ENCODE results near the gene MTA3.

Gene MTA3

GRCh38 chr2:42767080-42767898, 198.9 kb downstream of the MTA3 start:
- no peaks in the 10 kb centered on the region for H3K36me3 ChIP-seq (ENCODE audit: control insufficient read depth, insufficient read depth, low read length)
- H3K4me3 ChIP-seq (ENCODE audit: low read length), result no peak overlapping the region
- no peak overlapping the region for H3K9ac ChIP-seq (ENCODE audit: low read length)
- H3K27me3 ChIP-seq (ENCODE audit: control insufficient read depth, insufficient read depth, low read length), result no peaks in the 10 kb centered on the region
- H3K27ac ChIP-seq (ENCODE audit: low read depth, low read length), result no peak overlapping the region
- H3K4me1 ChIP-seq (ENCODE audit: control insufficient read depth, insufficient read depth, low read length), result no peaks in the 10 kb centered on the region

GRCh38 chr2:42767899-42768705, 199.7 kb downstream of the MTA3 start:
- Histone ChIP-seq H3K27ac (ENCODE audit: low read depth, low read length) (no peak overlapping the region), H3K36me3 (ENCODE audit: control insufficient read depth, insufficient read depth, low read length) (no peaks in the 10 kb centered on the region), H3K27me3 (ENCODE audit: control insufficient read depth, insufficient read depth, low read length) (no peaks in the 10 kb centered on the region), H3K4me3 (ENCODE audit: low read length) (no peak overlapping the region), H3K9ac (ENCODE audit: low read length) (no peak overlapping the region), H3K4me1 (ENCODE audit: control insufficient read depth, insufficient read depth, low read length) (no peaks in the 10 kb centered on the region)

GRCh38 chr2:42768706-42769256, 200.3 kb downstream of the MTA3 start:
- no peak overlapping the region for H3K4me3 ChIP-seq (ENCODE audit: low read length)
- H3K9ac ChIP-seq (ENCODE audit: low read length), result no peak overlapping the region
- no peak overlapping the region for H3K27ac ChIP-seq (ENCODE audit: low read depth, low read length)
- no peaks in the 10 kb centered on the region for H3K4me1 ChIP-seq (ENCODE audit: control insufficient read depth, insufficient read depth, low read length)
- H3K36me3 ChIP-seq (ENCODE audit: control insufficient read depth, insufficient read depth, low read length), result no peaks in the 10 kb centered on the region
- H3K27me3 ChIP-seq (ENCODE audit: control insufficient read depth, insufficient read depth, low read length), result no peaks in the 10 kb centered on the region

- H3K4me1 ChIP-seq (ENCODE audit: control insufficient read depth, insufficient read depth, low read length), result no peaks in the 10 kb centered on the region
- H3K4me3 ChIP-seq (ENCODE audit: low read length), result no peak overlapping the region
- H3K27ac ChIP-seq (ENCODE audit: low read depth, low read length), result no peak overlapping the region
- H3K9ac ChIP-seq (ENCODE audit: low read length), result no peak overlapping the region
- H3K27me3 ChIP-seq (ENCODE audit: control insufficient read depth, insufficient read depth, low read length), result no peaks in the 10 kb centered on the region
- H3K36me3 ChIP-seq (ENCODE audit: control insufficient read depth, insufficient read depth, low read length), result no peaks in the 10 kb centered on the region
These were observed 201.3 kb downstream of the MTA3 start for GRCh38 chr2:42769583-42770287.

GRCh38 chr2:42770288-42771131, 202.1 kb downstream of the MTA3 start:
- no peak overlapping the region for H3K4me3 ChIP-seq (ENCODE audit: low read length)
- H3K4me1 ChIP-seq (ENCODE audit: control insufficient read depth, insufficient read depth, low read length), result no peaks in the 10 kb centered on the region
- no peaks in the 10 kb centered on the region for H3K36me3 ChIP-seq (ENCODE audit: control insufficient read depth, insufficient read depth, low read length)
- no peak overlapping the region for H3K9ac ChIP-seq (ENCODE audit: low read length)
- H3K27me3 ChIP-seq (ENCODE audit: control insufficient read depth, insufficient read depth, low read length), result no peaks in the 10 kb centered on the region
- no peak overlapping the region for H3K27ac ChIP-seq (ENCODE audit: low read depth, low read length)

GRCh38 chr2:42771546-42772153, 203.2 kb downstream of the MTA3 start:
- Histone ChIP-seq H3K4me1 (ENCODE audit: control insufficient read depth, insufficient read depth, low read length) (no peaks in the 10 kb centered on the region), H3K27me3 (ENCODE audit: control insufficient read depth, insufficient read depth, low read length) (no peaks in the 10 kb centered on the region), H3K36me3 (ENCODE audit: control insufficient read depth, insufficient read depth, low read length) (no peaks in the 10 kb centered on the region), H3K4me3 (ENCODE audit: low read length) (no peak overlapping the region), H3K9ac (ENCODE audit: low read length) (no peak overlapping the region), H3K27ac (ENCODE audit: low read depth, low read length) (no peak overlapping the region)

GRCh38 chr2:42775186-42775585, 206.8 kb downstream of the MTA3 start:
- H3K36me3 ChIP-seq (ENCODE audit: control insufficient read depth, insufficient read depth, low read length), result no peaks in the 10 kb centered on the region
- H3K4me3 ChIP-seq (ENCODE audit: low read length), result no peak overlapping the region
- H3K27me3 ChIP-seq (ENCODE audit: control insufficient read depth, insufficient read depth, low read length), result no peaks in the 10 kb centered on the region
- no peak overlapping the region for H3K27ac ChIP-seq (ENCODE audit: low read depth, low read length)
- H3K4me1 ChIP-seq (ENCODE audit: control insufficient read depth, insufficient read depth, low read length), result no peaks in the 10 kb centered on the region
- H3K9ac ChIP-seq (ENCODE audit: low read length), result no peak overlapping the region

- H3K27me3 ChIP-seq (ENCODE audit: control insufficient read depth, insufficient read depth, low read length), result no peaks in the 10 kb centered on the region
- no peak overlapping the region for H3K4me3 ChIP-seq (ENCODE audit: low read length)
- H3K4me1 ChIP-seq (ENCODE audit: control insufficient read depth, insufficient read depth, low read length), result no peaks in the 10 kb centered on the region
- no peaks in the 10 kb centered on the region for H3K36me3 ChIP-seq (ENCODE audit: control insufficient read depth, insufficient read depth, low read length)
- H3K9ac ChIP-seq (ENCODE audit: low read length), result no peak overlapping the region
- no peak overlapping the region for H3K27ac ChIP-seq (ENCODE audit: low read depth, low read length)
These were observed 207.4 kb downstream of the MTA3 start for GRCh38 chr2:42775810-42776209.

GRCh38 chr2:42777883-42778805, 209.7 kb downstream of the MTA3 start:
- H3K4me3 ChIP-seq (ENCODE audit: low read length), result no peak overlapping the region
- H3K36me3 ChIP-seq (ENCODE audit: control insufficient read depth, insufficient read depth, low read length), result no peaks in the 10 kb centered on the region
- no peak overlapping the region for H3K27ac ChIP-seq (ENCODE audit: low read depth, low read length)
- no peaks in the 10 kb centered on the region for H3K27me3 ChIP-seq (ENCODE audit: control insufficient read depth, insufficient read depth, low read length)
- H3K4me1 ChIP-seq (ENCODE audit: control insufficient read depth, insufficient read depth, low read length), result no peaks in the 10 kb centered on the region
- no peak overlapping the region for H3K9ac ChIP-seq (ENCODE audit: low read length)

- Histone ChIP-seq H3K4me1 (ENCODE audit: control insufficient read depth, insufficient read depth, low read length) (no peaks in the 10 kb centered on the region), H3K9ac (ENCODE audit: low read length) (no peak overlapping the region), H3K27ac (ENCODE audit: low read depth, low read length) (no peak overlapping the region), H3K4me3 (ENCODE audit: low read length) (no peak overlapping the region), H3K27me3 (ENCODE audit: control insufficient read depth, insufficient read depth, low read length) (no peaks in the 10 kb centered on the region), H3K36me3 (ENCODE audit: control insufficient read depth, insufficient read depth, low read length) (no peaks in the 10 kb centered on the region)
These were observed 212.7 kb downstream of the MTA3 start for GRCh38 chr2:42781181-42781580.
